Esophagus squamous epithelium (tissue), 5 donors: ENCODE results near the gene NXF1. TPM values are rescaled to one million over a fixed set of nuclear protein-coding genes. Genes with fewer than 3 reads are reported as not detected.

Source experiments
- DNase-seq: peaks from one replicate; lab custom pipeline; 2025; lab: John Stamatoyannopoulos, UW
- H3K27ac ChIP-seq, 4 donors: fragments of 200-600 bp; sonication (generic); one replicate each; pipeline ENCODE4 v1.5.1; 2016 to 2019; ENCODE audit warnings: mild to moderate bottlenecking in 1 of 4
- H3K27me3 ChIP-seq, 4 donors: fragments of 200-600 bp; sonication (generic); 1 replicate in 3 of 4; 2 replicates in 1 of 4; pipeline versions ENCODE4 v1.5.1 to v1.6.0; 2017 to 2021; ENCODE audit warnings: antibody characterized with exemption in 1 of 4
- H3K36me3 ChIP-seq, 3 donors: fragments of 200-600 bp; sonication (generic); one replicate each; pipeline ENCODE4 v1.5.1; 2016 to 2019
- H3K4me1 ChIP-seq, 3 donors: fragments of 200-600 bp; sonication (generic); one replicate each; pipeline ENCODE4 v1.5.1; 2017 to 2019
- H3K4me3 ChIP-seq, 4 donors: fragments of 200-600 bp; sonication (generic); 1 replicate in 3 of 4; 2 replicates in 1 of 4; pipeline ENCODE4 v1.5.1; 2016 to 2019; ENCODE audit warnings: mild to moderate bottlenecking in 2 of 4, moderate library complexity in 1 of 4
- H3K9me3 ChIP-seq, 3 donors: fragments of 200-600 bp; sonication (generic); one replicate each; pipeline ENCODE4 v1.5.1; 2016 to 2019
- POLR2A ChIP-seq, 4 donors: fragments of 450-650 bp; IDR thresholded peaks; one replicate each; pipeline ENCODE4 v1.6.1; 2017; ENCODE audit warnings: antibody characterized with exemption in 4 of 4, mild to moderate bottlenecking in 4 of 4, moderate library complexity in 3 of 4
- WGBS, 2 donors: methylation state at CpG; one replicate each; pipeline ENCODE4 v1.1.5; 2018; 5-methylcytosine and 5-hydroxymethylcytosine counted together
- intact Hi-C: fragments of 100-400 bp; cut with DNase I; formaldehyde crosslinking; loops from one replicate; pipeline ENCODE4 v1.15.0; 2022
- total RNA-seq, 4 donors: library from RNA; depleted of rRNA; stranded (reverse); fragments of >200 nt; gene quantifications; one replicate each; pipeline ENCODE4 v1.1.0, GENCODE V29; 2016
- TF ChIP-seq, protein P1 (sequence below), 6 experiments: fragments of 450-650 bp in 4 of 6; fragments of 200-600 bp in 2 of 6; sonication (generic) in 2 of 6; IDR thresholded peaks; one replicate each; pipeline ENCODE4 v1.5.1; 2016 to 2019; ENCODE audit warnings: antibody characterized with exemption in 6 of 6, mild to moderate bottlenecking in 4 of 6, moderate library complexity in 4 of 6
- donor health status: DM: yes; HTN: yes; CAD: no.

NXF1 gene
- total RNA-seq, 4 donors from 2014 or later, result 38.1 to 62.4 (median 44.4) TPM

DNA sequence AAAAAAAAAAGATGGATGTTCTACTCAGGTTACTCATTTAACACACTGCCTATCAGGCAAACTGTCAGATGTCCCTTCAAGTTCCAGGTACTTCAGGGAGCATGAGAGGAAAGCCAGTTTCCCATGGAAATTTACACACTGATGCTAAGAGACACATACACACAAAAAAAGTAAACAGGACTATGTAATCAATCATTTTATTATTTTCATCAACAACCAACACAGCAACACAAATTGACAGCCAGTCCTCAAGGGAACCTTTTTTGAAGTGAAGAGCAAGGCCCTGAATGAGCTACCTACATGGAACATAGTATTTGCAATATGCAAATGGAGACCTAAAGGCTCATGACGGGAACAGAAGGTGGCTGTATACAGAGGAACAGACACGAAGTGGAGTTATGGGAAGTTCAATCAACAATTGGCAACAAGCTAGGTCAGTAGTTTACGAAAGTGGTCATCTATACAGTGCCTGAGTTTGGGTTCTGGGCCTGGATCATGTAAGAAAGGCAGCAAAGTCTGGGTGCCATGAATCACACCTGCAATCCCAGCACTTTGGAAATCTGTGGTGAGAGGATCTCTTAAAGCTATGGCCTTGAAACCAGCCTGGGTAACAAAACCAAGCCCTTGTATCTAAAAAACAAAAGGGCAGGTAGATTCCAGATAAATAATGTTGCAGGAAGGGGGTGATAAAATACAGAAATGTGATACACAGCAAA lies 46.7 kb upstream of the NXF1 start:
- H3K27me3 ChIP-seq, result no peaks in the 10 kb centered on the region
- no peak overlapping the region for H3K27ac ChIP-seq
- H3K36me3 ChIP-seq, result peaks cover 13 to 33% (median 19%) of the 10 kb centered on the region in 3 donors
- intact Hi-C loops, result no loop called here
- H3K9me3 ChIP-seq, result no peaks in the 10 kb centered on the region
- no peak overlapping the region for H3K4me3 ChIP-seq
- no peak for TF ChIP-seq POLR2A (IDR thresholded peaks at IDR 0.05)
- TF ChIP-seq, protein P1, sequence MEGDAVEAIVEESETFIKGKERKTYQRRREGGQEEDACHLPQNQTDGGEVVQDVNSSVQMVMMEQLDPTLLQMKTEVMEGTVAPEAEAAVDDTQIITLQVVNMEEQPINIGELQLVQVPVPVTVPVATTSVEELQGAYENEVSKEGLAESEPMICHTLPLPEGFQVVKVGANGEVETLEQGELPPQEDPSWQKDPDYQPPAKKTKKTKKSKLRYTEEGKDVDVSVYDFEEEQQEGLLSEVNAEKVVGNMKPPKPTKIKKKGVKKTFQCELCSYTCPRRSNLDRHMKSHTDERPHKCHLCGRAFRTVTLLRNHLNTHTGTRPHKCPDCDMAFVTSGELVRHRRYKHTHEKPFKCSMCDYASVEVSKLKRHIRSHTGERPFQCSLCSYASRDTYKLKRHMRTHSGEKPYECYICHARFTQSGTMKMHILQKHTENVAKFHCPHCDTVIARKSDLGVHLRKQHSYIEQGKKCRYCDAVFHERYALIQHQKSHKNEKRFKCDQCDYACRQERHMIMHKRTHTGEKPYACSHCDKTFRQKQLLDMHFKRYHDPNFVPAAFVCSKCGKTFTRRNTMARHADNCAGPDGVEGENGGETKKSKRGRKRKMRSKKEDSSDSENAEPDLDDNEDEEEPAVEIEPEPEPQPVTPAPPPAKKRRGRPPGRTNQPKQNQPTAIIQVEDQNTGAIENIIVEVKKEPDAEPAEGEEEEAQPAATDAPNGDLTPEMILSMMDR (IDR thresholded peaks at IDR 0.05), result no peak
- H3K4me1 ChIP-seq, result peaks cover 21 to 50% (median 26%) of the 10 kb centered on the region in 3 donors
- WGBS, 2 donors, result 24 to 39% methylated on average over 3 of the region's 3 CpGs
- no peak for DNase-seq

DNA sequence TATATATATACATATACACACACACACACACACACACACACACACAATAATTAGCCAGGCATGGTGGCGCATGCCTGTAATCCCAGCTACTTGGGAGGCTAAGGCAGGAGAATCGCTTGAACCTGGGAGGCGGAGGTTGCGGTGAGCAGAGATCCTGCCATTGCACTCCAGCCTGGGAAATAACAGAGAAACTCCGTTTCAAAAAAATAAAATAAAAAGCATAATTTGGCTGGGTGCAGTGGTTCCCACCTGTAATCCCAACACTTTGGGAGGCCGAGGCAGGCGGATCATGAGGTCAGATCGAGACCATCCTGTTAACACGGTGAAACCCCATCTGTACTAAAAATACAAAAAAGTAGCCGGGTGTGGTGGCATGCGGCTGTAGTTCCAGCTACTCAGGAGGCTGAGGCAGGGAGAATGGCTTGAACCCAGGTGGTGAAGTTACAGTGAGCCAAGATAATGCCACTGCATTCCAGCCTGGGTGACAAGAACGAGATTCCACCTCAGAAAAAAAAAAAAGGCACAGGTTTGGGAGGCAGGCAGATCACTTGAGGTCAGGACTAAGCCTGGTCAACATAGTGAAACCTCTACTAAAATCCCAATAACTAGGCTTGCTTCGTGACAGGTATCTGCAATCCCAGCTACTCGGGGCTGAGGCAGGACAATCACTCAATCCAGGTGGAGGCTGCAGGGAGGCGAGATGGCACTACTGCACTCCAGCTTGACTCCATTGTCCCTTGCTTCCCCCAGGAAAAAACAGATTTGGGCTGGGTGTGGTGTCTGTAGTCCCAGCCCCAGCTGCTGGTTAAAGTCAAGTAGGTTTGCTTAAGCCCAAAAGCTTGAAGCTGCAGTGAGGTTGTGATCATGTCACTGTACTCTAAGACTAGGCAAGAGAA lies 45.9 kb upstream of the NXF1 start:
- DNase-seq, result no peak
- H3K27ac ChIP-seq, result no peak overlapping the region
- intact Hi-C loops, result no loop called here
- peaks cover 13 to 33% (median 19%) of the 10 kb centered on the region in 3 donors for H3K36me3 ChIP-seq
- 35 to 50% methylated on average over 14 of the region's 15 CpGs for WGBS, 2 donors
- no peaks in the 10 kb centered on the region for H3K9me3 ChIP-seq
- peaks cover 19 to 42% (median 20%) of the 10 kb centered on the region in 3 donors for H3K4me1 ChIP-seq
- no peaks in the 10 kb centered on the region for H3K27me3 ChIP-seq
- TF ChIP-seq, protein P1 (IDR thresholded peaks at IDR 0.05), result no peak
- TF ChIP-seq POLR2A (IDR thresholded peaks at IDR 0.05), result no peak
- H3K4me3 ChIP-seq, result no peak overlapping the region

DNA sequence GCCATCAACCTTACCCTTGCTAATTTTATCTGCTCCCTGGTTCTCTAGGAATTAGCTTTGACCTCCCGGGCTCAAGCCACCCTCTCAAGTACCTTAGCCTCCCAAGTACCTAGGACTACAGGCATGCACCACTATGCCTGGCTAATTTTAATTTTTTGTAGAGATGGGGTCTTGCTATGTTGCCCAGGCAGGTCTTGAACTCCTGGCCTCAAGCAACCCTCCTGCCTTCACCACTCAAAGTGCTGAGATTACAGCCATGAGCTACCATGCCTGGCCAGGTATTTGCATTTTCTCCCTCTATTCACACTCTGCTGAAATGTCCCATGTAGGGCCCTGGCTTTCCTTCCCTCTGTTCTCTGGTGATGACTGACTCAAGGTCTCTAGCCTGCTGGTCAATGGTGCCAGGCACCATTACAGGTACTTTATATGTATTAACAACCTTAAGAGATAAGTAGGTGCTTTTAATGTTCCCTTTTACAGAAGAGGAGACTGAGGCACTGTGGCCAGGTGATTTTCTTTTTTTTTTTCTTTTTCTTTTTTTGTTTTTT lies 42.6 kb upstream of the NXF1 start:
- Histone ChIP-seq H3K9me3 (no peaks in the 10 kb centered on the region), H3K4me3 (no peak overlapping the region), H3K27ac (no peak overlapping the region), H3K27me3 (no peaks in the 10 kb centered on the region), H3K36me3 (peaks cover 6 to 19% (median 9%) of the 10 kb centered on the region in 3 donors), H3K4me1 (peaks cover 1 to 24% (median 2%) of the 10 kb centered on the region in 3 donors)
- no peak for DNase-seq
- WGBS, 2 donors, result 90 to 94% methylated on average over 1 of the region's 1 CpG
- TF ChIP-seq, protein P1 (IDR thresholded peaks at IDR 0.05), result no peak
- no peak for TF ChIP-seq POLR2A (IDR thresholded peaks at IDR 0.05)
- intact Hi-C loops, result no loop called here

DNA sequence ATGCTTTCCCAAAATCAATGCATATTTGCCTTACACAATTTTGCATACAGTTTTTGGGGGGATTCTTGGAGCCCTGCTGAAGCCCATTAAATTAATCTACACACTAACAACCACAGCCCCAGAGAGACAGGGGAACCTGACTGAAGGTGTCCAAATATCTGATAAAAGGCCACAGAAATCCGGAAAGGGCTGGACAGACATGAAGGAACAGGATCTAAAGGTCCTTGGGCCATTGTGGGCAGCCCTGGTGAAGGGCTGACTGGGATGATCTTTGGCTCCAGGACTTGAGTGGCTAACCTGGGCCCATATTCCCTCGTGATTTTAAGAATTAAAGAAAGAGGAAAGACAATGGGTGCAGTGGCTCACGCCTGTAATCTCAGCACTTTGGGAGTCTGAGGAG lies 40.9 kb upstream of the NXF1 start:
- no peak overlapping the region for H3K4me3 ChIP-seq
- whole genome bisulfite sequencing, 2 donors, result 86 to 89% methylated on average over 3 of the region's 3 CpGs
- peaks cover 8 to 22% (median 9%) of the 10 kb centered on the region in 3 donors for H3K4me1 ChIP-seq
- no peaks in the 10 kb centered on the region for H3K27me3 ChIP-seq
- H3K9me3 ChIP-seq, result no peaks in the 10 kb centered on the region
- H3K27ac ChIP-seq, result no peak overlapping the region
- no peak for DNase-seq
- peaks cover 0 to 2% (median 0%) of the 10 kb centered on the region in 3 donors for H3K36me3 ChIP-seq
- TF ChIP-seq POLR2A (IDR thresholded peaks at IDR 0.05), result no peak
- TF ChIP-seq, protein P1 (IDR thresholded peaks at IDR 0.05), result no peak
- intact Hi-C loops, result no loop called here
